HG03442 (cell line): ENCODE results near the gene NOX4.
"Not testable (repeated sequence)": the region's sequence is repeated elsewhere in the genome, so short reads cannot be mapped to it uniquely, and the experiment has no call there.

Experiments used
- ATAC-seq: cut with Tn5 transposase; IDR thresholded peaks from one replicate; pipeline ENCODE4 v1.9.1; 2021; ENCODE audit warnings: mild to moderate bottlenecking, moderate library complexity; ENCODE audit not compliant: unreplicated experiment

NOX4 gene

DNA sequence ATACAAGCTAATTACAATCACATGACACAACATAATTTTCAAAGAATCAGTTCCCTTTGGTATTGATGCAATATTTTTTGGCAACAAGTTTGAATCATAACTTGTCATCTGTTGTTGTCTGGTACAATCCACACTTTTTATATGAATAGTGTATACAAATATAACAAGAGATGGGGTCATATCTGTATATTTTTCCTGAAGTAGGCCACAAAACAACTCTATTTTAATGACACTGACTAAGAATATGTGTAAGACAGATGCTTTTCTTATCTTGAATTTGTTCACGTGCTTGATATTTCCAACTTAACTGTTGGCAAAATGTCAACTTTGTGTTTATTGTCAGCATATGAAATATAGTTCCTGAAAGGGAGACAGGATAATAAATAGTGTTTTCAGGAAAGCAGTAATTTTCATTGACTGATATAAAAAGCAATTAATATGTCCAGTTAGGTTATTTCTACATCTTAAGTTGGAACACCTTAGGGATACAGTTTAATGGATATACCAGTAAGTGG, 27.9 kb downstream of the NOX4 start:
- ATAC-seq = no peak

DNA sequence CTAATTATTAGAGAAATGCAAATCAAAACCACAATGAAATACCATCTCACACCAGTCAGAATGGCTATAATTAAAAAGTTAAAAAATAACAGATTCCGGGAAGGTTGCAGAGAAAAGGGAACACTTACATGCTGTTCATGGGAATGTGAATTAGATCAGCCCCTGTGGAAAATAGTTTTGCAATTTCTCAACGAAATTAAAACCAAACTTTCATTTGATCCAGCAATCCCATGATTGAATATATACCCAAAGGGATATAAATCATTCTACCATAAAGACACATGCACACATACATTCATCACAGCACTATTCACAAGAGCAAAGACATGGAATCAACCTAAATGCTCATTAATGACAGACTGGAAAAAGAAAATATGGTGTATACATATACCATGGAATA, 32.5 kb downstream of the NOX4 start:
- no peak for ATAC-seq

DNA sequence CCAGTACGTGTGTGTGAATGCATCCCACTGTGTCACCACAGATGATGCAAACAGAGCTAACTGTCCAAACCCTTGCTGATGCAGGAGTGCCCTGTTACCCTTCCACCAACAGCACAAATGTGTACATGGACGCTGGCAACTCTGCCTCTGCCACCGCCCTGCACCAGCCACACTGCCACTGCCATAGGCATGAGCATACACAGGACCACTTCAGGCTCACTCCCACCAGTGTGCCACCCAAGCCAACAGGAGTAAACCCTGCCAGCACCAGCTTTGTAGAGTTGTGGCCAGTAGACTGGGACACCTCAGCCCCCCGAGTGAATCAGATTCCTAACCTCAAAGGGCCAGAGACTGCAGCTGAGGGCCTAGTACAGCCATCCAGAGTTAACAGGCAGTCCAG, 34.0 kb downstream of the NOX4 start:
- ATAC-seq = no peak

DNA sequence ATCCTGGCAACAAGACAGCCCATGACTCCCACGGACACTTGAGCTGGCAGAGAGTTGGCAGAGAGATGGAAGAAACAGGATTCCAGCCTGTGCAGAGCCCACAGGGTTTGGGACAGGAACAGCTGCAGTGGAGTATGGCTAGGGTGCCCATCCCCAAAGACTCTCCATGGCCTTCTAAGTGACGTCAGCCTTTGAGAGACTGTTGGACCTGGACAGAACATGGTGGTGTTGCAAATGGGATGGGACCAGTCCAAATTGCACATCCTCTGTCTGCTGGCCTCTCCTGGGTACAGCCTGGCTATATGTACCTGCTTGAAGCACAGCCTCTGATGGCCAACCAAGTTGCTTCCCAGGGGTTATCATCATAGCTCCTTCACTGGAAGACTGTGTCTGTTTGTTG, 34.5 kb downstream of the NOX4 start:
- ATAC-seq = no peak

DNA sequence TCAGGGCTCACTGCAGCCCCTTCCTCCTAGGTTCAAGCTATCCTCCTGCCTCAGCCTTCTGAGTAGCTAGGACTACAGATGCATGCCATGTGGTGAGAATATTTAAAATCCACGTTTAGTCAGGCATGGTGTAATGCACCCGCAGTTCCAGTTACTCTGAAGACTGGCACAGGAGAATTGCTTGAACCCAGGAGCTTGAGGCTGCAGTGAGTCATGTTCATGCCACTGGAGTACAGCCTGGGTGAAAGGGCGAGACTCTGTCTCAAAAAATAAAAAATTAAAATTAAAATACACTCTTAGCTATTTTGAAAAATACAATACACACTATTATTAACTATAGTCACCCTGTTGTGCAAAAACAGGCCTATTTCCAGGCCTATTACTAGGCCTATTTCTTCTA, 38.4 kb downstream of the NOX4 start:
- ATAC-seq = no peak

- no peak for ATAC-seq
Measured at GRCh38 chr11:89447845-89448244, 43.3 kb downstream of the NOX4 start.

DNA sequence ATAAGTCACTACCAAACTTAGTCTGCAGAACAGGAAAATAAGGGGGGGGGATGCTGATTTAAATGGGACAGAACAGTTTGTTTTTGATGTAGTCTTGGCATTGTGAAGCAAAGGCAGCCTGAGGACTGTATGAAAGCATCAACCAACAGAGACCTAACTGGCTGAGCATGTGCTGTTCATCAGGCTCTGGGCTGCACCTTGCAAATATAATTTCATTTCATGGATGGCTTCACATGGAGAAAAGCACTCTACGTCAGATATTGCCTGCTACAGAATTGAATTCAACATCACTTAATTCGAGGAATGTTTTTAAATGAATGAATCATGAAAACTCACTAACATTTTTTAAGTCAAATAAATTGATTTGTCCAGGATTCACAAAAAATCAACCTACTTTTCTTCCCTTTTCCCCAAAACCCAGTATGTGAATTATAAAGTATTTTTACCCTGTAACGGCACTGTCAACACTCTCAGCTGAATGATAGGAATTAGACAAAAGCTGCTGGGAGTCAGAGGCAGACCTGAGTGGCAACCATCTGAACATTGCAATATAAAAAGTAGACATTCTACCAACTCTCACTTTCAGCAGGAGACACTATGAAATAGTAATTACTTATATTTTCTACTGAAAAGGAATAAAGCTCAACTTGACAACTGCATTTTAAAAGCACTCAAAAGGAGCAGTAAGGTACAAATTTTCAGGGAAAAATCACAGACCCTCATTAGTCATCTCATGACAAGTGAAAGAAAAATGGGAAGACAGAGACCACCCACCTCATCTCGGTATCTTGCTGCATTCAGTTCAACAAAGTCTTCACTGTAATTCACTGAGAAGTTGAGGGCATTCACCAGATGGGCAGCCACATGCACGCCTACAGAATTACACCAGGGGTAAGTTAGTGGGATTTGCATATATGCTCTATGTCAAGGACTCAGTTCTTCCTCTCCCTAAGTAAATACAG, 47.5 kb downstream of the NOX4 start:
- no peak for ATAC-seq

- no peak for ATAC-seq
Measured at GRCh38 chr11:89442801-89443200, 48.4 kb downstream of the NOX4 start.

- ATAC-seq = no peak
Measured at GRCh38 chr11:89441606-89442005, 49.6 kb downstream of the NOX4 start.

DNA sequence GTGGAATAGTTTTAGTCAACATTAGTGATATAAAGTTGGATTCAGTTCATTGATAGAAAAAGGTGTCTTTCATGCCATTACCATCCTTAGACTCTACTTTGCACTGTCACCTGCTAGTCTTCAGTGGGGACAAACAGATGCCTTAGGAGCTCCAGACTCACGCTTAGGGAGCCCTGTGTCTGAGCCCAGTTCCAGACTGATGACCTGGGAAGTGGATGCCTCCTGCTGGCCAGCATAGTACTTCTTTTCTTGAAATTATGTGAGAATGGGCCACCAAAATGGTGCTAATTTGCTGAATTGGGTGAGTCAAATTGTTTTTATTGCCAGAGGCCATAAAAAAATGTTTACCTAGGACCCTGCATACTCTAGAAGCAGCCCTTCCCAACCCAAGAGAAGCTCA, 53.9 kb downstream of the NOX4 start:
- ATAC-seq = no peak

GRCh38 chr11:89436071-89436470, 55.1 kb downstream of the NOX4 start:
- ATAC-seq = no peak

GRCh38 chr11:89433278-89433677, 57.9 kb downstream of the NOX4 start:
- ATAC-seq = no peak

DNA sequence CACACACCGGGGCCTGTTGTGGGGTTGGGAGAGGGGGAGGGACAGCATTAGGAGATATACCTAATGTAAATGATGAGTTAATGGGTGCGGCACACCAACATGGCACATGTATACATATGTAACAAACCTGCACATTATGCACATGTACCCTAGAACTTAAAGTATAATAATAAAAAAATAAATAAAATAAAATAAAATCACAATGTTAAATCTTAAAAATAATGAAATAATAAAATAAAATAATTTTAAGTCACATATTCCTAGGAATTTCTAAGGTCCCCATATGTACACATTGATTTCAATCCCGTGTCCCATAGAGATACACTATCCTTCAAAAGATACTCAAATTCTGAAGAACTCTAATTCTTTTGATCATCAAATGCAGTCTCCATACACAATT, 59.0 kb downstream of the NOX4 start:
- ATAC-seq = not testable (repeated sequence)

GRCh38 chr11:89426501-89426900, 64.7 kb downstream of the NOX4 start:
- not testable (repeated sequence) for ATAC-seq

- ATAC-seq = no peak
Measured at GRCh38 chr11:89421718-89422117, 69.5 kb downstream of the NOX4 start.

DNA sequence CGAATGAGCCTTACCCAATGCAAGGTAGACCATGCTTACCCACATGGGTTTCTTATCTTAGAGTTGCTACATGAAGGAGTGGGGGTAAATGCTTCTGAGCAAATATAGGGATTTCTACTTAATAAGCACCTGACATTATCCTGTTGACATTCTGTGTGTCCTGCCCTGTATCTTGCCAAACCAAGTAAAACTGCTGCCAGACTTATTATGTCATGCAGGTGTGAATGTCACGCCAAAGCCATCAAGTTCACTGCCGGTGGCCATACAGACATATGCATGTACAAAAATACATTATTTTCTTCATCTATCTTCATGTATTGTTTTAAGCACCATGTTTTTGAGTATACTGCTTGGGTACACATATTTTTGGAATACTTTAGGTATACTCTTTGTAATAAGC, 70.2 kb downstream of the NOX4 start:
- no peak for ATAC-seq

DNA sequence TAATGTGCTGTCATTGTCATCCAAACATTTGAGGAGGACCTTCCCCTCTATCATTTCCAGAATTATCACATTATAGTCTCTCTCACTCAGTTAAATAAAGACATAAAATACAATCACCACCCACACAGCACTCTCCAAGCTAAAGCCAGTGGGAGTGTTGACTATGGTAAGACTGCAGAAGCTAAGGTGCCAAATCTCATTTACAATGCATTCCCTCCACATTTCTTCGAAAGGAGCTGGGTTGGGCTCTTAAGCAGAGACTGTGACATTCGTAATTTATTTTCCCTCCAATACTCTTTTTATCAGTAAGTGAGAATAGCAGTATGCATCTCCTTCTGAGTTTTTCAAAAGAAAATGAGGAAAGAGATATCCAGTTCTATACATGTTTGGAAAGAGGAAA, 74.2 kb downstream of the NOX4 start:
- ATAC-seq = no peak

DNA sequence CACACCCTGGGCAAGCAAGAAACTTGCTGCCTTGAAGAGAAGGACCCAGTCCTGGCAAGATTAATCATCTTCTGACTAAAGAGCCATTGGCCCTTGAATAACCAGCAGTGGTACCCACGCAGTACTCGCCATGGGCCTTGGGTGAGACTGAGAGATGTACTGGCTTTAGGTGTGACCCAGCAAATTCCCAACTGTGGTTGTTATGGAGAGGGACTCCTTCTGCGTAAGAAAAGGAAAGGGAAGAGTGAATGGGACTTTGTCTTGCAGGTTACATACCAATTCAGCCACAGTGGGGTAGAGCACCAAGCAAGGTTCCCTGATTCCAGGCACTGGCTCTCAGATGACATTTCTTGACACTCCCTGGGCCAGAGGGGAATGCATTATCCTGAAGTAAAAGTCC, 80.1 kb downstream of the NOX4 start:
- not testable (repeated sequence) for ATAC-seq

DNA sequence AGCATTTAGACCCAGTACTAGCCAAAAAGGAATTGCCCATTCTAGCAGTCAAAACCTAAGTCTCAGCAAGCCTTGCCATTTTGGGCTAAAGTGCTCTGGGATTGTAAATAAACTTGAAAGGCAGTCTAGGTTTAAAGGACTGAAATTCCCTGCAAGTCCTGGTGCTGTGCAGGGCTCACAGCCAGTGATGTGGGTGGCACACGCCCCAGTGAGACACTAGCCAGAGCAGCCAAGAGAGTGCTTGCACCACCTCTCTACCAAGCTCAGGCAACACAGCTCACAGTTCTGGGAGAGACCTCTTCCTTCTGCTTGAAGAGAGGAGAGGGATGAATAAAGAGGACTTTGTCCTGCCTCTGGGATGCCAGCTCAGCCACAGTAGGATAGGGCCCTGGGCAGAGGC, 80.5 kb downstream of the NOX4 start:
- ATAC-seq = not testable (repeated sequence)

DNA sequence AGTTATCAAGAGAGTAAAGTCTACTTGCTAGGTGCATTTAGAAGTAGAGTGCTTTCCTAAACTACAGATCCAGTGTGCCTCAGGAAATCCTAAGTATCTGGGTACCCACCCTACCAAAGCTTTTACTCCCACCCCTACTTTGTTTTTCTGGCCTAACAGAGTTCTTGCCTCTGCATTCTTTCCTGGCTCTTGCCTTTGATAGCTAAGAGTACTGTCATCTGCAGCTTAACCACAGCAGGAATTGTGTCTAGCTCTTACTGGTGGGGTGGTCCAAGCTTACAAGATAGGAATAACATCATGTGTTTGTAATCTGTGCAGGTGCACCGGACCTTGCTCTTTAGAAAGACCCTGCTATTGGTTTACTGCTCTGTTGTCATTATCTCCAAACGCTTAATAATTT, 82.7 kb downstream of the NOX4 start:
- not testable (repeated sequence) for ATAC-seq

DNA sequence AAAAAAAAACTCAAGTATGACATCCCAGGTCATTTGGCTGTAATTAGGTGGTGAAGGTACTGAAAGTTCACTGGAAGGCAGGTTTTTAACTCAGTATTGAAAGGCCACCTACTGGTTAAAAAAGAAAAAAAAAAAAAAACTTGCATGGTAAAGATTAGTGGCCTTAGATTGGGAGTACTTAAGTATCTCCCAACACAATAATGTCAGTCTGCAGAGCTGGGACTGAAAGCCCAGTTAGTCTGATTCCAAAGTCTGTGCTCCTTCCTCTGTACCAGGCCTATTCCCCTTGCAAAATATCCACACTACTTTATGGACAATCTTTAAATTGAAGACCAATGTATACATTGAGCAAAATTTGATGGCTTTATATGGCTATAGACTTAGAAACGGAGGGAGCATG, 85.5 kb downstream of the NOX4 start:
- ATAC-seq = no peak

DNA sequence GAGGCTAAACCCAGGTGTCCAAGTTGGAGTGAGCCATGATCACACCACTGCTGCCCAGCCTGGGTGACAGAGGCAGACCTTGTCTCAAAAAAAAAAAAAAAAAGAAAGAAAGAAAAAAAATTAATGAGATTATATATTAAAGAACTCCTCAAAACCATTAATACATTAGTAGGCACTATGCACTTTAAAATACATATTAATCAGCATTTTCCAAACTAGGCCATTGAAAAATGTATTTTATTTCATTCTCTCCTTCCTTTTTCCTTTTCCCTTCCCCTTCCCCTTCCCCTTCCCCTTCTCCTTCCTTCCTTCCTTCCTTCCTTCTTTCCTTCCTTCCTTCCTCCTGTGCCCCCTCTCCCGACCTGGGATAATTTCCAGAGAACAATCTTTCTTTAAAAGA, 99.5 kb downstream of the NOX4 start:
- ATAC-seq = not testable (repeated sequence)

DNA sequence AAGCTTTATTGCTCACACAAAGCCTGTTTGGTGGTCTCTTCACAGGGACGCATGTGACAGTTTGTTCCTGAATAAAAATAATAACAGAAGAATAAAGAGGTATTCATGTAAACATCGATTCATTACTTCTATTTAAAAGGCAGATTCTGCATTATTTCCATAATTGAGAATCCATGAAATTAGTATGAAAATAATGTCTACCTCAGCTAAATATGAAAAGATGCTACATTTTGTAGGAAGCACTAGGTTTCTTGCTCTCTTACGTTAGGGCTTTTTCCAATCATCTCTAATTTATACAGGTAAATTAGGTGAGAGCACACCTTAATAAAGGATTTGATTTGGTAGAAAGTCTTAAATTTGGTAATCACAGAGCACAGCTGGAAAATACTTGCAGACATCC, 103.7 kb downstream of the NOX4 start:
- not testable (repeated sequence) for ATAC-seq
